Measurements from ENCODE around the gene LTB4R2.

The LTB4R2 gene

DNA sequence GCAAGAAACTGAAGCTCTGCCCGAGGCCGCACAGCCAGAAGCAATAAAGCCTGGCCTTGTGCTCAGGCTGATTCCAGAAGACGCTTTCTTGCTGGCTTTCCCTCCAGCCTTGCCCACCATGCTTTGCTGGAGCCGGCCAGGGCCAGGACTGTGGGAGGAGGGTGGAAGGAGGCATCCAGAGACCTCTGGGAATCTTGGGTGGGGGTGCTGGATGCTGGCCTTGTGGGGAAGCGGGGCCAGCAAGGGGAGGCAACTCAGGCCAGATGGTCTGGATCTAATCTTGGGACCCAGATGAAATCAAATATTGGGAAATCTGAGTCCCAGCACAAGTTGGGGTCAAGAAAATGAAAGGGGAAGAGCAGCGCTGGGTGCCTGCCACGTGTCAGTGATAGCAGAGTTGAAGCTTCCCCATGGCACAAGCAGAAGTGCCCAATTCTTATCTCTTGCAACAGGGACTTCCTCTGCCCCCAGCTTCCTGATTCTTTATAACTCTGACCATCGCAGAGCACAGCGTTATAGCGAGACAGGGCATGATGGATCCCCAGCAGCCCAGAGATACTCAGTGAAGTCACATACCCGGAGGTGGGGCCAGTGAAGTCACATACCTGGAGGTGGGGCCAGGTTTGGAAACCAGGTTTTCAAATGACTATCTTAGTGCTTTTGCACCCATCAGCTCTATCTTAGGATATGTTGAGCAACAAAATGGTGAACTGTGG, 32.2 kb upstream of the LTB4R2 start:
- no peak for DNase-seq

DNA sequence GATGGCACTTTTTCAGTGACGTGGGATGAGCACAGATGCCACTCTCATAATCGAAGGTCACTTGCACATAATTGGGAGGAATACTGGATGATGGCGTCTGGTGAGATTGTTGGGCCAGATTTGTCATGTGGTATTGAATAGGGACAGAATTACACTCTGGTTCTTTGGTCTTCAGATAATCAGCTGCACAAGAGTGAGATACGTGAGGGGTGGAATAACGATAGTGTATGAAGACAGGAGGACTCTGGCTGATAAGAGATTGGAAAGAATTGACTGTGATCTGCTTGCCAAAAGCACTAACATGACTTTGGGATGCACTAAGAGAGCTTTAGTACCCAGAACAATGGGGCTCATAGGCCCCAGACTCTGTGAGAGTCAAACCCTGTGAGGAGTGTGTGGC, 31.5 kb upstream of the LTB4R2 start:
- no peak for DNase-seq

DNA sequence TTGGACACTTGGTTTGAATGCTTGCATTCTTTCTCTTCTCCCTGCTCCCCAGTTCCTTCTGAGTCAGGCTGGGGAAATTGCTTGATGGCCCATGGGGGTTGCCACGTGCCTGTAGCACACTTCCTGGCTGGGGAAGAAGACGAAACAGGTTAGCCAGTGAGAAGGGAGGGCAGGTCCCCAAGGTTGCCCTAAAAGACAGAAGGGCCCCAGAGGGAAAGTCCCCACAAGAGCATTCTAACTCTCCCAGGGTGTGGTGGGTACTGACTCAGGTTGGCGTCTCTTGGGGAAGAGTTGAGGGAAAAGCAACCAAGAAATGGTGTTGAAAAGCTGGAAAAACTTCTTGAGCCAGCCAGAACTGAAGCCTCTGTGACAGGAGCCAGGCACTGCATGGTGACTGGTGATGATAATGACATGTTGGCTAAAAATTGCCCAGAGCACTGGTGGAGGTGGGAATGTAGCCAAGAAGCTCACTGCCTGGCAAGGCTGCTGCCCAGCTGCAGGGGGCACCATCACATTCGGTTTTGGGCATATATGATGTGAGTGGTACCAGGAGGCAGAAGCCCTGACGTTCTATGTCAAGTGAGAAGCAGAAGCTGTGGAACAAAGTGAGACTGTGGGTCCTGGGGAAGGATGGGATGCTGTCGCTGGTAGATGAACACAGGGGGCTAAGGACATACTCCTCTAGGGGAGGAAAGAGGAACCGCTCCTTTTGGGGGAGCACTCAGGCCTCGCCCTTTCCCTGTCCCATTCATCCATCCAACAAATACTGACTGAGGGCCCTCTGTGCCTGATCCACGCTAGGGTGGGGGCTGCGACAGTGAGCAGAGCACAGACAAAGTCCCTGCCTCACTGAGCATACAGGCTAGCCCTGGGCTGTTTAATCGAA, 30.4 kb upstream of the LTB4R2 start:
- DNase-seq = no peak

DNA sequence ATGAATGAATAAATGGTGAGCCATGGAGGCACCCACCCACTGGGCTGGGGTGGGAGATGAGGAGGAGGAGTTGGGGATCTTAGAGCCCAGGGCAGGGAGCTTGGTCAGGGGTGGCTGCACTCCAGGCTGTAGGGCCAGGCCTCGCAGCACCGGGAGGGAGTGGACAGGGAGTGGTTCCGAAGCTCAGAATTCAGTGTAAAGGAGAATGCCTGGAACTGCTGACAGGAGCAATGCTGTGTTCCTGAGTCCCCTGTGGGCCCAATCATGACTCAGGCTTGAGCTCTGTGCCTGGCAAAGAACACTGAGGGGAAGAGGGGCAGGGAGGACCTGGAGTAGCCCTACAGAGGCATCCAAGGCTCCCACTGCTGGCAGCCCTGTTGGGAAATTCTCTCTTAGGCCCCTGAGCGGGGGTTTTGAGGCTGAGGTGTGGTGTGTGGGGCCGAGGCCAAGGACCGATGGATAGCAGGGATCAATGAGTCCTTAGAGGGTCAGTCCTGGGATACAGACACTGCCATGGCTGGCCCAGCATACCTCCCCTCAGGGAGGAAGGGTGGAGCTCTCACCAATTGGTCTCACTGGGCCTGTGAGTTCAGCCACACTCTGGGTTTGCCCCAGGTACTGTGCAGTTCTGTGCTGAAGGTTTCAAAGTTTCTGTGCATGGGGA, 29.0 kb upstream of the LTB4R2 start:
- no peak for DNase-seq

GRCh38 chr14:24281636-24282035, 28.3 kb upstream of the LTB4R2 start:
- no peak for DNase-seq

- no peak for DNase-seq
Measured at GRCh38 chr14:24282736-24283135, 27.2 kb upstream of the LTB4R2 start.

- no peak for DNase-seq
Measured at GRCh38 chr14:24283796-24284460, 26.0 kb upstream of the LTB4R2 start.

DNA sequence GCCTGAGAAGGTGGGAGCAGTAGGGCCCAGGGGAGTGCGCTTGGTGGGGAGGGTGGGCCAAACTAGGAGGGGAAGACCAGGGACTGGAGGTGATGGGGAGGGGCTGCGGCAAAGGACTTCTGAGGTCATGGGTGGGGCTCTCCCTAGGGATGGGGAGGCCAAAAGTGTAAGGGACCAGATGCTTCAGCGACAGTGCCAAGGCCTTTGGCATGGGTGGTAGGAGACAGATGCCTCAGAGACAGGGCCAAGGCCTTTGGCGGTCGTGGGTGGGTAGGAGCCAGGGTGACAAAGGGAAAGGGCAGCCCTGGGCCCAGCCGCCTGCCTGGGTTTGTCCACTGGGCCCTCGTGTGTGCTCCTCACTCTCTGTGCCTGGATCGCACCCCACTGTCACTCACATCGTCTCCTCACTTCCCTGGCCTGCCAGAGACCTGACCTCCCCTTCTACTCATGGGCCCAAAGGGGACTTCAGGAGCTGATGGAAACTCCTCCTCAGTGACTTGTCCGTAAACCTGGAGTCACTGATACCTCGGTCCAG, 25.4 kb upstream of the LTB4R2 start:
- no peak for DNase-seq

- DNase-seq = no peak
Measured at GRCh38 chr14:24285351-24285750, 24.6 kb upstream of the LTB4R2 start.

DNA sequence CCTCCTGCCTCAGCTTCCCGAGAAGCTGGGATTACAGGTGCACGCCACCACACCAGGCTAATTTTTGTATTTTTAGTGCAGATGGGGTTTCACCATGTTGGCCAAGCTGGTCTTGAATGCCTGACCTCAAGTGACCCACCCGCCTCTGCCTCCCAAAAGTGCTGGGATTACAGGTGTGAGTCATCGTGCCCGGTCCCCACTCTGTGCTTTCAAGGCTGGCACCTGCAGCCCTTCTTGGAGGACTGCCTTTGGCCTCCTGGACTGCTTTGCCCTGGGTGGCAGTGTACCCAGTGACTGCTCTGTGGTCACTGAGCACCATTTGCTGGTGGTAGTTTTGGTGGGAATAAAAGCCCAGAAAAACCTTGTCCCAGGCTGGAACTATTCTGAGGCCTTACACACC, 22.9 kb upstream of the LTB4R2 start:
- no peak for DNase-seq

DNA sequence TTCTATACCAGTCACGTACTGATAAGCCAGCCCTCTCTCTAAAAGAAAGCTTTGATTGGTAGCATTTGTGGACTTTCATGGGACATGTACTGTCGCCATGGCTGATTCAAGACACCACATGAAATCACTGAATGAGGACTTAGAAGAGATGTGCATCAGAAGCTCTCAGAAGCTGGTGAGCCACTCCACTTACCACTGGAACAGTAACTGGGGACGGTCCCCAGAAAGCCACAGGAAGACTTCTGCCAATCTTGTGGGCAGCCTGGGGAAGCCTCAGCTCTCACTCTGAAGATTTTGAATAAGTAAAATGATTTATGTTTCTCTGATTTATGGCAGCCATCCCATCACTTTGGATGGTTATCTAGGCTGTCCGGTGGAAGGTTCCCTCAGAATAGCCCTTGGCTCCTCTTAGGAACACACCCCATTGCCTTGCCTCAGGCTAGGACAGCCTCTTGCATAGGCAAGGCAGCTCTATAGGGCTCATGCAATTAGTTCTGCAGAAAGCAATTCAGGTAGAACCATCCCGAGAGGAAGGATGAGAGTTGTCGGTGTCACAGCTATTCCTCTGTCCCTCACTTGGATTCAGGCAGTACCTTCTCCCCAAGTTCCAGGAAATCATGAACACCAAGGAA, 20.2 kb upstream of the LTB4R2 start:
- DNase-seq = no peak

- DNase-seq = no peak
Measured at GRCh38 chr14:24290746-24291145, 19.2 kb upstream of the LTB4R2 start.

DNA sequence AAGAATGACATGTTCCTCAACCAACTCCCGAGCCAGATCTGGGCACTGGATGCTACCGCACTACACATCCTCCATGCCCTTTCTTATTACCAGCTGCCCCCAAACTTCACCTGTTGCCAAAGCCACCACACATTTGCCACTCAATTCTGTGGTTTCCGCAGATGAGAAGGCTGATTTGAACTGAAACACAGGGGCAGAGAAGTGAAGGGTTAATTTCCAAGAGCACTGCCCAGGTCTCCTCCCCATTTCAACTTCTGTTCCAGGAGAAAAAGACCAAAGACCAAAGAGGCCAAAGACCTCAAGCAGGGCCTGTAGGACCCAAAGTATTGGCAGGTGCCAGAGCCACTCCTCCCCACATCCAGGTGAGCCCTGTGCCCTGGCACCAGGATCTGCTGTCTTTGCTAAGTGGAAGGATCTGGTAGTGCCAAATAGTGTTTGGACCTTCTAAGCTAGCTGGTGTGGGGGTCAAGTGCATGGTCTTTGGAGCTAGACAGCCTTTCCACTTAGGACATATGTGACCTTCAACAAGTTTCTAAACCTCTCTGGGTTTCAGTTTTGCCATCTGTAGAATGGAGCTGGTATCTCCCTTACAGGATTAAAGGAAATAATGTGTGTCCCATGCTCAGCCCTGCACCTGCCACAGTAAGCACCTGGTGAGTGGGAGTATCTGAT, 18.4 kb upstream of the LTB4R2 start:
- DNase-seq = no peak

GRCh38 chr14:24292118-24292807, 17.7 kb upstream of the LTB4R2 start:
- no peak for DNase-seq

DNA sequence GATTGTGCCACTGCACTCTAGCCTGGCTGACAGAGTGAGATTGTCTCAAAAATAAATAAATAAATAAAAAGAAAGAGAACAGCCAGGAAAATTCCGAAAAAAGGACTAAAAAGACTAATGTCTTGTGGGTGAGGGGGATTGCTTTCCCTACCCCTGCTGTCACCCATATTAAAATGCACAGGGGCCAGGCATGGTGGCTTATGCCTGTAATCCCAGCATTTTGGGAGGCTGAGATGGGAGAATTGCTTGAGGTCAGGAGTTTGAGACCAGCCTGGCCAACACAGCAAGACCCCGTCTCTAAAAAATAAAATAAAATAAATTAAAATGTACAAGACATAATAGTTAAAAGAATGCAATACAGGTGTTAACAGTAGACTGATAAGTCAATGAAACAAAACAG, 16.4 kb upstream of the LTB4R2 start:
- DNase-seq = no peak

DNA sequence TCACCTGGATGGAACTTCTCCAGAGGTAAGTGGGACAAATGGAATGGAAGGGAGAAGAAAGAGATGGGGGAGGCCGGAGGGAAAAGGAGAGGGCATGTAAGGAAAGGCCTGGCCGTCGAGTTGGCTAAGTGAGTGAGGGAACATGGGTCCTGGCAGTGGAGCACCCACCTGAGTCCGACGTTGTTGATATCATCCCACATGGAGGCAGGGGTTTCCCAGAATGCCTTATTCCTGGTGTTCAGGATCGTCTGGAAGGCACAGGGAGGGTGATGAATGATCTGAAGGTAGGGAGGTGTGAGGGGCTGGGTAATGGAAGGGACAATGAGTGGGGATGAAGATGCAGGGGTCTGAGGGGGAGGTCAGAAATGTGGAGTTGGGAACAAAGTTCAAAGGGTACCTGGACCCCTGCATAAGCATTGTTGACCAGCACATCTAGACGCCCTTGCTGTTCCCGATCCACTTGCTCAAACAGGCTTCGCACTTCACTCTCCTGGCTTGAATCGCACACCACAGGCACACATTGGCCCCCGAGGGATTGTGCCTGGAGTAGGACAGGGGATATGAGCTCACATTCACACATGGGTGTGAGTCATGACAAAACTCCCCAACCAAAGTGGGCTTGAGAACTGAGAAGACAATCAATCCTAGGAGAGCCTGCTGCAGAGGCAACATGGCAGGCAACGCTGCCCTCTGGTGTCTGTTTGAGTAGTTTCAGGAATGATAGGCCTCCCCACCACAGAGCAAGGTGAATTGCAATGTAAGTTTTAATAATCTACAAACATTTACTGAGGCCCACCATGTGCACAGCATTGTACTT, 13.4 kb upstream of the LTB4R2 start:
- DNase-seq = peak; percentile 22

GRCh38 chr14:24297190-24297964, 12.6 kb upstream of the LTB4R2 start:
- peak; percentile 36 for DNase-seq

DNA sequence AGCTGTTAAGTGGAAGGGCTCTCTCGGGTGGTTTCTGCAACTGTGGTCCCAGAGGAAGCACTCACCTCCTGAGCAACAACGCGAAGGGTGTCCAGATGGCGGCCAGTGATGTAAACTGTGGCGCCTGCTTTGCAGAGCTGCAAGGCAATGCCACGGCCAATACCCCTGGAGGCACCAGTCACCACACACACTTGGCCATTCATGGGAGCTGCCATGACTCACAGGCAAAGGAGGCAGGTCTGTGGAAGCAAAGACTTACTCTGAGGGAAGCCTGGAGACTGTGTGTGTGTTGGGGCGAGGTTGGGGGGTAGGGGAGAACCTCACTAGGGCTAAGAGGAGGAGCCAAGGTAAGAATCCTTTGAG, 11.1 kb upstream of the LTB4R2 start:
- no peak for DNase-seq

All from SHP77 treated with DMSO at 0.1 percent for 48 hours (cell line).